Mucosa of rectum (tissue), 2 donors: ENCODE measurements around the gene HAVCR2.
A peak's percentile ranks its signal among the peaks of the same experiment; 100 is the strongest.

Experiments used
- H3K27ac ChIP-seq, 2 donors: one replicate each; pipeline ENCODE4 v1.7.0; 2013; ENCODE audit warnings: inconsistent platforms in 2 of 2, low read depth in 2 of 2, low read length in 2 of 2
- H3K27me3 ChIP-seq, 2 donors: one replicate each; pipeline ENCODE4 v1.7.0; 2013; ENCODE audit warnings: low read length in 2 of 2; ENCODE audit not compliant: control insufficient read depth in 2 of 2, insufficient read depth in 2 of 2
- H3K36me3 ChIP-seq, 2 donors: one replicate each; pipeline ENCODE4 v1.7.0; 2013; ENCODE audit warnings: low read length in 2 of 2; ENCODE audit not compliant: control insufficient read depth in 2 of 2, insufficient read depth in 2 of 2
- H3K4me1 ChIP-seq, 2 donors: one replicate each; pipeline ENCODE4 v1.7.0; 2013; ENCODE audit warnings: low read length in 2 of 2, mild to moderate bottlenecking in 1 of 2; ENCODE audit not compliant: control insufficient read depth in 2 of 2, insufficient read depth in 2 of 2
- H3K4me3 ChIP-seq, 2 donors: one replicate each; pipeline ENCODE4 v1.7.0; 2013; ENCODE audit warnings: low read length in 2 of 2
- H3K9ac ChIP-seq, 2 donors: one replicate each; pipeline ENCODE4 v1.7.0; 2013; ENCODE audit warnings: low read length in 2 of 2, low read depth in 1 of 2, mild to moderate bottlenecking in 1 of 2
- H3K9me3 ChIP-seq, 2 donors: one replicate each; pipeline ENCODE4 v1.7.0; 2013; ENCODE audit warnings: low read length in 2 of 2; ENCODE audit not compliant: control insufficient read depth in 2 of 2
- donor health status: healthy.
- donor health status: Normal muscosa, but diverticular disease.

Gene HAVCR2

DNA sequence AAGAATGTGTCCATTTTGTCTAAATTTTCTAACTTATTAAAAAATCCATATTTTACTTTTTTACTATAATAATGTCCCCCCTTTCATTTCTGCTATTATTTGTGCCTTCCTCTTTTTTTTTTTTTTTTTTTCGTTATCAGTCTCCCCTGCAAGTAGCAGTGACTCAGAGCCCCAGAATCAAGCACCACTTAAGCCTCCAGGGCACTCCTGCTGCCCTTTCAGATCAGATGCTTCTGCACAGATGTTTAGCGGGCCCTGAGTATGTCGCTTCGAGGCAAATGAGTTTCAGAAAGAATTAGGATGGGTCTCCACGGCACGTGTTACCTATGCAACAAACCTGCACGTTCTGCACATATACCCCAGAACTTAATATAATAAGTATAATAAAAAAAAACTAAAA, 22.1 kb upstream of the HAVCR2 start:
- Histone ChIP-seq H3K9me3 (no peaks in the 10 kb centered on the region), H3K27me3 (no peaks in the 10 kb centered on the region), H3K4me3 (no peak overlapping the region), H3K4me1 (no peaks in the 10 kb centered on the region), H3K9ac (no peak overlapping the region), H3K27ac (no peak overlapping the region), H3K36me3 (no peaks in the 10 kb centered on the region)

DNA sequence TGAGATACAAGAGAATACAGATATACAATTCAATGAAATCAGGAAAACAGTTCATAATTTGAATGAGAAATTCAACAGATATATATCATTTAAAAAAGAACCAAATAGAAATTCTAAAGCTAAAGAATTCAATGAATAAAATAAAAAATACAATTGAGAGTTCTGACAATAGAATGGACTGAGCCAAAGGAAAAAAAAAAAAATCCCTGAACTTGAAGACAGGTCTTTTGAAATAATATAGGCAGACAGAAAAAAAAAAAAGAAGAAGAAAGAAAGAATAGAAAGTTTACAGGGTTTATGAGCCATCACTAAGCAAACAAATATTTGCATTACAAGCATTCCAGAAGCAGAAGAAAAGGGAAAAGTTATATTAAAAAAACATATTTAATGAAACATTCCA, 12.9 kb upstream of the HAVCR2 start:
- Histone ChIP-seq H3K27ac (no peak overlapping the region), H3K9me3 (peaks cover 0 to 5% of the 10 kb centered on the region in 2 donors), H3K36me3 (no peaks in the 10 kb centered on the region), H3K4me3 (no peak overlapping the region), H3K4me1 (no peaks in the 10 kb centered on the region), H3K9ac (no peak overlapping the region), H3K27me3 (no peaks in the 10 kb centered on the region)

DNA sequence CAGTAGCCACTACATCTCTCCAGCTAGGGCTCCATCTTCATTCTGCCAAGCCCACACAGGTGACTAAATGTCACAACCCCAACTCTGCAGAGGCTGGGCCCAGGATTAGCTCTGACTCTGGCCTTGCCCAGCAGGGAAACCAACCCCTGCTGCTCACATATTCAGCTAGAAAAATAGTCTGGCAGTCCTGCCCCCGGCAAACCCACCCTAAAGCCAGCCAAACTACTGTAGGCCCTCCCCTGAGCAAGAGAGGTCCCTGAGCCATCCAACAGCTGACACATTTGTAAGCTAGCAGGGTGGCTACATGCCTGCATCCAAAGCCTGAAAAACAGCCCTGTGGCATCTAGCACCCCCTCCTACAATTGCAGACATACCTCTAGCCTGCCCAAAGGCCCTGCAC, 11.3 kb upstream of the HAVCR2 start:
- H3K36me3 ChIP-seq: no peaks in the 10 kb centered on the region
- no peak overlapping the region for H3K4me3 ChIP-seq
- no peak overlapping the region for H3K9ac ChIP-seq
- H3K4me1 ChIP-seq: no peaks in the 10 kb centered on the region
- H3K27ac ChIP-seq: no peak overlapping the region
- peaks cover 0 to 5% of the 10 kb centered on the region in 2 donors for H3K9me3 ChIP-seq
- no peaks in the 10 kb centered on the region for H3K27me3 ChIP-seq

DNA sequence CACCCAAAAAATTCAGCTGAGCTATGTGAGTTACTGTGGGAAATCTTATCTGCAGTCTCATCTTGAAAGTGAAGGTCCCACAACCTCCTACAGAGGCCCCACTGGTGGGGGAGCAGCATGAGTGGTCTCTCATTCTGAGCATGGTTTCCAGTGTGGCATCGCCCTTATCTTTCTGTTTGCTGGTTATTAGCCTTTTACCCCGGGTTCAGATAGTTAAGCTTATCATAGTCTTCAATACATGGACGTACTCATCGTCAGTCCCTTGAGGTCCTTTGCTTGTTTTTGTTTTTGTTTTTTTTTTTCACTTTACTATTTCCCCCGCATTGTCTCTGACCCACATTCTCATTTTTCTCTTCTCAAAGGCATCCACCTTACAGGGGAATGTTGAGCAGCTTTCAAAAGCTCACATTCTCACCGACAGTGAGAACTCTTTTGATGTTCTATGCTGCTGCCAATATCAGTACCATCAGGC, 7.7 kb upstream of the HAVCR2 start:
- no peaks in the 10 kb centered on the region for H3K27me3 ChIP-seq

DNA sequence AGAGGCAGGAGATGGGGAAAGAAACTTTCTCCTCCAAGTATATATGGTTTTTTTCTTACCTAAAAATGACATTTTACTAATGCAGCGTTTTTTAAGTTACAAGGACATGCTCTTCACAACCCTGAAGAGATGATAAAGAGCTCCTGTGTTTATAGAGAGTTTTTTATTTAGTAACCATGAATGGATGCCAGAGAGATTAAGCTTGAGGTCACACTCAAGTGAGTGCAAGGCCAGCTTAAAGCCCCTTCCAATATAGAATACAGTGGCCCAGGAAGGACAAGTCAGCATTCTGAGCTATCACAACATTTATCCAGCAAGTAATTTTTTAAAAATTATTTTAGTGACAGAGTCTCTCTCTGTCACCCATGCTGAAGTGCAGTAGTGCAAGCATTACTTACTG, 6.7 kb upstream of the HAVCR2 start:
- Histone ChIP-seq H3K9me3 (no peaks in the 10 kb centered on the region), H3K4me3 (no peak overlapping the region), H3K36me3 (no peaks in the 10 kb centered on the region), H3K27me3 (no peaks in the 10 kb centered on the region), H3K27ac (no peak overlapping the region), H3K4me1 (no peaks in the 10 kb centered on the region), H3K9ac (no peak overlapping the region)

More for the DNA sequence above, 7.7 kb upstream of the HAVCR2 start:
- Histone ChIP-seq H3K4me3 (no peak overlapping the region), H3K36me3 (no peaks in the 10 kb centered on the region), H3K27ac (no peak overlapping the region), H3K9me3 (peaks cover 0 to 5% of the 10 kb centered on the region in 2 donors), H3K4me1 (no peaks in the 10 kb centered on the region), H3K9ac (no peak overlapping the region)

DNA sequence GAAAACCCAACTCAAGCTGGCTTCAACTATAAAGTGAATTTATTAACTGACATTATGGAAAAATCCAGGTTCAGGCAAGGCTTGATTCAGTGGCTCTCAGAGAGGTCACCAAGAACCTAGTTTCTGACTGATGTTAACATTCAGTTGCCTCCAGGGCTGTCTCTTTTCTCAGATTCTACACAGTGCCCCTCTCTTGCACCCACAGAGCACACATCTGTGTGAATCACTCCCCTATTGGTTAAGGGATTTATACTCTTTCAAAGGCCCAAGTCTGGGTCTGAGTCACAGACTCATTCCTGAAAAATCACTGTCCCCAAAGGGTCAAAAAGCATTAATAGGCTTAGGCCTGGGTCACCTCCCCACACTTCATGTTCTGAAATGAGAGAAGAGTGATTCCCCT, 6.2 kb upstream of the HAVCR2 start:
- Histone ChIP-seq H3K27ac (no peak overlapping the region), H3K4me1 (no peaks in the 10 kb centered on the region), H3K4me3 (no peak overlapping the region), H3K9me3 (no peaks in the 10 kb centered on the region), H3K27me3 (no peaks in the 10 kb centered on the region), H3K36me3 (no peaks in the 10 kb centered on the region), H3K9ac (no peak overlapping the region)

DNA sequence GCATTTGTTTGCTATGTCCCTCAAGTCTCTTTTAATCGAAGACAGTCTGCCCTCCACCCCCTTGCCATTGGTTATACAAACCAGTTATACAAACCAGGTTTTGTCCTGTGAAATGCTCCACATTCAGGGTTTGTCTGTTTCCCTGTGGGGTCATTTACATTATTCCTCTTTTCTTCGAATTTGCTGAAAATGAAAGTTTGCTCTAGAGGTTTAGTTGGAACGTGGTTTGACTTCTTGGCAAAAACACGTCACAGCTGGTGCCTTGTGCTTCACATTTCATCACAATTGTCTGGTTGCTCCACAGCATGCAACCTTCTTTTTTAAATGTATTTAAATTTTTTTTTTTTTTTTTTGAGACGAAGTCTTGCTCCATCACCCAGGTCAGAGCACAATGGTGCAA, 4.2 kb upstream of the HAVCR2 start:
- no peaks in the 10 kb centered on the region for H3K4me1 ChIP-seq
- no peak overlapping the region for H3K9ac ChIP-seq
- H3K9me3 ChIP-seq: no peaks in the 10 kb centered on the region
- H3K27me3 ChIP-seq: no peaks in the 10 kb centered on the region
- H3K4me3 ChIP-seq: no peak overlapping the region
- H3K36me3 ChIP-seq: no peaks in the 10 kb centered on the region
- H3K27ac ChIP-seq: no peak overlapping the region

DNA sequence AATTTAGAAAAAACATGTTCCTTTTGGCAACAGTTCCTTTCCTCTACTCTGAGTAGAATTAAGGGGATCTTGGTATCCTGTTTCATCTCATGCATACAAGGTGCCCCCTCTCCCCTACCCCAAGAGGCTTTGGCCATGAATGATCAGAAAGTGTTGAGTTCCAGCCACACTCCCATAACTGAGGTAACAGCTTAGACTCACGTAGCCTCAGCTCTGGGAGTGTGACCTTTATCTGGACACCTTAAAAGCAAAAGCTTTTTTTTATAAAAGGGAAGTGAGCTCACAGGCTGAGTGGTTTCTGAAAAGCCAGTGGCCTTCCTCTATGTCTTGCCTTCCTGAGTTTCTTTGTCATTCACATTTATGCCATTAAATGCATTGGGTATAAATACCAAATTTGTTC, 900 bp upstream of the HAVCR2 start:
- peak overlapping the region in 1 of 2 donors; percentile 46 for H3K27ac ChIP-seq
- H3K9ac ChIP-seq: no peak overlapping the region
- H3K36me3 ChIP-seq: no peaks in the 10 kb centered on the region
- H3K4me3 ChIP-seq: peak overlapping the region in 1 of 2 donors; percentile 22
- H3K27me3 ChIP-seq: no peaks in the 10 kb centered on the region
- H3K4me1 ChIP-seq: no peaks in the 10 kb centered on the region
- H3K9me3 ChIP-seq: no peaks in the 10 kb centered on the region

DNA sequence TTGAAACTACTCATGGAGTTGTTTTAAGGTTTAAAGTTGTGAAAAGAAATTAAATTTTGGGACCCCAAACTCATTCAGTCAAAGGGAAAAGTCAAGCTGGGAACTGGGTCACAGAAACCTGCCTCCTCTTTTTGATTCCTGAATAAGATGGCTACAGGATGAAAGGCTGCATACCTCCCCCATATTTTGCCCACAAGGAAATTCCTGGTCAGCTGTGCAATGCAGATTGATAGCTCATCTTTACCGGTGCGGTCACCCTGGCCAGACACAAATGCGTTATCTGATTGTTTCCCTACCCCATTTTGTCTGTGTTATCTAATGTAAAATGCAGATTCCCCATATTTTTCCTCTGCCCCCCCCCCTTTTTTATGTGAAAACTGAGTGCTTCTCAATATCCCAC, 1.3 kb downstream of the HAVCR2 start:
- Histone ChIP-seq H3K36me3 (no peaks in the 10 kb centered on the region), H3K4me3 (no peak overlapping the region)

DNA sequence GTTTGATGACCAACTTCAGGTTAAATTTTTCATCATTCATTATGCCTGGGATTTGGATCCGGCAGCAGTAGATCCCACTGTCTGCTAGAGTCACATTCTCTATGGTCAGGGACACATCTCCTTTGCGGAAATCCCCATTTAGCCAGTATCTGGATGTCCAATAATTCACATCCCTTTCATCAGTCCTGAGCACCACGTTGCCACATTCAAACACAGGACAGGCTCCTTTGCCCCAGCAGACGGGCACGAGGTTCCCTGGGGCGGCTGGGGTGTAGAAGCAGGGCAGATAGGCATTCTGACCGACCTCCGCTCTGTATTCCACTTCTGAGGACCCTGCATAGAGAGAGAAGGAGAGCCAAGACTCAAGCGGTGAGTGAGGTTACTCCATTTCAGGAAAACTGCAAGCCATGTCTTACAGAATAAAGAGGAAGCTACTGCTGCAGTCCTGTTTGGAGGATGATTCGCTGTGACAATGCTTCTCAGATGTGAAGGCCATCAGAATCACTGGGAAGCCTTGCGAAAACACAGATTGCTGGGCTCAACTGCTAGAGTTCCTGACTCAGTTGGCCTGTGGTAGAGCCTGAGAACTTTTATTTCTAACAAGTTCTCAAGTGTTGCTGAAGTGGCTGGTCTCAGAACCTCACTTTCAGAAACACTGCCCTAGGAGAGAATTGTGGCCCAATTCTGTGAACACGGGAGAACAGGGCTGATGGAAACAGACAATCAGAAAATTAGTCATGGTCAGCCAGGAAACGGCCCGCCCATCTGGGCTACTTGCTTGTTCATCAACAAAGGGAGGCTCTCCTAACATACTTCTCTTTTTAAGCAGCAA, 2.0 kb downstream of the HAVCR2 start:
- no peak overlapping the region for H3K4me3 ChIP-seq
- no peaks in the 10 kb centered on the region for H3K27me3 ChIP-seq
- no peaks in the 10 kb centered on the region for H3K9me3 ChIP-seq
- H3K9ac ChIP-seq: no peak overlapping the region
- no peaks in the 10 kb centered on the region for H3K36me3 ChIP-seq
- H3K27ac ChIP-seq: peak overlapping the region in 1 of 2 donors; percentile 29
- H3K4me1 ChIP-seq: no peaks in the 10 kb centered on the region

More for the DNA sequence above, 1.3 kb downstream of the HAVCR2 start:
- Histone ChIP-seq H3K4me1 (no peaks in the 10 kb centered on the region), H3K27me3 (no peaks in the 10 kb centered on the region), H3K27ac (peak overlapping the region in 1 of 2 donors; percentile 29), H3K9ac (no peak overlapping the region), H3K9me3 (no peaks in the 10 kb centered on the region)
